ENCODE results near the gene C2CD5.

DNA sequence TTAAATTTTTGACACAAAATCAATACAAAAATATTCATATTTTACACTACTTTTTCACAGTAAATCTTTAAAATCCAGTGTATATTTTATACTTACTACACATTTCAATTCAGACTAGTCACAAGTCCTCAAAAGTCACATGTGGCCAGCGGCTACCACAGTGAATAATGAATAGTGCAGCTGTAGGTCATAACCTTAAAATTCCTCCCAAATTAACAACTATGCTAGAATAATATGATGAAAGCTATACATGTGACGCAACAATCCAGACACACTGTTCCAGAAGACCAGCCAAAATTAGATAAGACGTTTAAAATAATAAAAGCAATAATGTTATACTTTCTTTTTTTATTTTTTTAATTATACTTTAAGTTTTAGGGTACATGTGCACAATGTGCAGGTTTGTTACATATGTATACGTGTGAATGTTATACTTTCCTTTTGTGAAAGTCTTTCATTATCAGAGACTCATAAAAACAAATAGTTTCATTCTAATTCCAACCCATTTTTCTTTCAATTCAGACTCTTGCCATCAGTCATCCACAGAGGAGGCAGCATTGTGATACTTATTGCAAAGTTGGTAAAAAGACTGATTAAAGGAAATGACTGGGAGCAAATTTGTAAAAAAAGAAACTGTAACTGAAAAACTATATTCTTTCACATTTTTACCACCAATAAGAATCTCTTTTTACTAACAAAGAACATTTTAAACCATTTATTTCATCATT lies 67.0 kb downstream of the C2CD5 start:
- TF ChIP-seq CTCF (IDR thresholded peaks at IDR 0.05) (no peak), POLR2A (IDR thresholded peaks at IDR 0.05; ENCODE audit: low read depth) (no peak)
